Gastrocnemius medialis (tissue), 4 donors: Measurements from ENCODE around the gene CTTNBP2NL. TPM values are rescaled to one million over a fixed set of nuclear protein-coding genes. Genes with fewer than 3 reads are reported as not detected.
"Not testable (repeated sequence)": the region's sequence is repeated elsewhere in the genome, so short reads cannot be mapped to it uniquely, and the experiment has no call there.

Experiments
- ATAC-seq, 2 donors: fragments of 150-250 bp; one replicate each; pipeline ENCODE4 v1.9.1; 2016
- DNase-seq, 2 donors: peaks; one replicate each; pipeline ENCODE4 v3.0.0-alpha.2; 2019
- H3K27ac ChIP-seq, 4 donors: fragments of 200-600 bp; sonication (generic); 1 replicate in 1 of 4; 2 replicates in 3 of 4; pipeline ENCODE4 v1.5.1; 2016 to 2018; ENCODE audit warnings: mild to moderate bottlenecking in 2 of 4, moderate library complexity in 1 of 4
- H3K27me3 ChIP-seq, 3 donors: fragments of 200-600 bp; sonication (generic) in 2 of 3; 1 replicate in 1 of 3; 2 replicates in 2 of 3; pipeline versions ENCODE4 v1.5.1 to v1.6.0; 2016 to 2019; ENCODE audit warnings: mild to moderate bottlenecking in 1 of 3, moderate library complexity in 1 of 3
- H3K36me3 ChIP-seq, 2 donors: fragments of 200-600 bp; sonication (generic) in 1 of 2; one replicate each; pipeline ENCODE4 v1.5.1; 2017 to 2018
- H3K4me1 ChIP-seq, 2 donors: fragments of 200-600 bp; sonication (generic) in 1 of 2; one replicate each; pipeline ENCODE4 v1.5.1; 2016 to 2017; ENCODE audit warnings: mild to moderate bottlenecking in 2 of 2
- H3K4me3 ChIP-seq, 4 donors: fragments of 200-600 bp; sonication (generic) in 3 of 4; 1 replicate in 1 of 4; 2 replicates in 3 of 4; pipeline ENCODE4 v1.5.1; 2016 to 2019; ENCODE audit warnings: mild to moderate bottlenecking in 2 of 4
- H3K9me3 ChIP-seq, 3 donors: fragments of 200-600 bp; sonication (generic) in 2 of 3; 1 replicate in 1 of 3; 2 replicates in 2 of 3; pipeline ENCODE4 v1.5.1; 2016 to 2019
- POLR2A ChIP-seq, 2 donors: fragments of 450-650 bp; IDR thresholded peaks; one replicate each; pipeline ENCODE4 v1.6.1; 2017; ENCODE audit warnings: antibody characterized with exemption in 2 of 2, mild to moderate bottlenecking in 2 of 2, moderate library complexity in 2 of 2
- in situ Hi-C, 4 donors: fragments of 200-750 bp; cut with MboI; loops; one replicate each; pipeline versions ENCODE4 v1.15.0 to v1.8.0; 2017; ENCODE audit warnings: low sequenced_read_pairs in 4 of 4
- intact Hi-C: fragments of 100-400 bp; cut with DNase I; formaldehyde crosslinking; loops from one replicate; pipeline ENCODE4 v1.15.1; 2023; ENCODE audit warnings: low total_unique reads
- total RNA-seq, 4 donors: library from RNA; depleted of rRNA; stranded (reverse); fragments of >200 nt; gene quantifications; one replicate each; pipeline versions ENCODE4 v1.1.0 to v1.2.3, GENCODE V29; 2016
- TF ChIP-seq, protein P1 (sequence below), 5 experiments: fragments of 450-650 bp in 3 of 5; fragments of 200-600 bp in 2 of 5; sonication (generic) in 2 of 5; IDR thresholded peaks in 4 of 5; conservative IDR thresholded peaks in 1 of 5; 1 replicate in 4 of 5; 2 replicates in 1 of 5; pipeline ENCODE4 v1.5.1; 2016 to 2019; ENCODE audit warnings: antibody characterized with exemption in 5 of 5, mild to moderate bottlenecking in 3 of 5, moderate library complexity in 3 of 5

The CTTNBP2NL gene
- total RNA-seq, 4 donors from 2014 or later = 2.6 to 7.2 (median 3.9) TPM

DNA sequence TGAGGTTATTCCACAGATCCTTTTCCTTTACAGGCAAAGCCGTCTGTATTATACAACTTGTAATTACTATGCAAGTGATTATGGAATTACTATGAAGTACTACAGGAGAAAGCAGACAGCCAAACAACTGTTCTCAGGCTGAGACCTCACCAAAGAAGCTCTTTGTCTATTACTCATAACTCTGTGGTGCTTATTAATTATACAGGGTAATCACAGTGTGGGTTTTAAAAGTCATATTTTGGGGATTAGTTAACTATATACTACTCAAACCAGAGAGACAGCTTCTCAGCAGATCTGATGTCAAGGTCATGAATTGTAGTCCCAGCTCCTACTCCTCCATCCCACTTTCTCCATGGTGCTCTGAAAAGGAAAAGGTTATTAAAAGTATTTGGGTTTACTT lies 49.6 kb downstream of the CTTNBP2NL start:
- DNase-seq (no peak), ATAC-seq (no peak)
- Histone ChIP-seq H3K27me3 (no peaks in the 10 kb centered on the region), H3K36me3 (no peaks in the 10 kb centered on the region), H3K4me1 (no peaks in the 10 kb centered on the region), H3K9me3 (no peaks in the 10 kb centered on the region), H3K27ac (no peak overlapping the region), H3K4me3 (no peak overlapping the region)
- in situ Hi-C loops (no loop called here), intact Hi-C loops (no loop called here)
- TF ChIP-seq, protein P1, sequence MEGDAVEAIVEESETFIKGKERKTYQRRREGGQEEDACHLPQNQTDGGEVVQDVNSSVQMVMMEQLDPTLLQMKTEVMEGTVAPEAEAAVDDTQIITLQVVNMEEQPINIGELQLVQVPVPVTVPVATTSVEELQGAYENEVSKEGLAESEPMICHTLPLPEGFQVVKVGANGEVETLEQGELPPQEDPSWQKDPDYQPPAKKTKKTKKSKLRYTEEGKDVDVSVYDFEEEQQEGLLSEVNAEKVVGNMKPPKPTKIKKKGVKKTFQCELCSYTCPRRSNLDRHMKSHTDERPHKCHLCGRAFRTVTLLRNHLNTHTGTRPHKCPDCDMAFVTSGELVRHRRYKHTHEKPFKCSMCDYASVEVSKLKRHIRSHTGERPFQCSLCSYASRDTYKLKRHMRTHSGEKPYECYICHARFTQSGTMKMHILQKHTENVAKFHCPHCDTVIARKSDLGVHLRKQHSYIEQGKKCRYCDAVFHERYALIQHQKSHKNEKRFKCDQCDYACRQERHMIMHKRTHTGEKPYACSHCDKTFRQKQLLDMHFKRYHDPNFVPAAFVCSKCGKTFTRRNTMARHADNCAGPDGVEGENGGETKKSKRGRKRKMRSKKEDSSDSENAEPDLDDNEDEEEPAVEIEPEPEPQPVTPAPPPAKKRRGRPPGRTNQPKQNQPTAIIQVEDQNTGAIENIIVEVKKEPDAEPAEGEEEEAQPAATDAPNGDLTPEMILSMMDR (IDR thresholded peaks at IDR 0.05 in 4 of 5, conservative IDR thresholded peaks at IDR 0.05 in 1 of 5) = no peak
- TF ChIP-seq POLR2A (IDR thresholded peaks at IDR 0.05) = no peak

DNA sequence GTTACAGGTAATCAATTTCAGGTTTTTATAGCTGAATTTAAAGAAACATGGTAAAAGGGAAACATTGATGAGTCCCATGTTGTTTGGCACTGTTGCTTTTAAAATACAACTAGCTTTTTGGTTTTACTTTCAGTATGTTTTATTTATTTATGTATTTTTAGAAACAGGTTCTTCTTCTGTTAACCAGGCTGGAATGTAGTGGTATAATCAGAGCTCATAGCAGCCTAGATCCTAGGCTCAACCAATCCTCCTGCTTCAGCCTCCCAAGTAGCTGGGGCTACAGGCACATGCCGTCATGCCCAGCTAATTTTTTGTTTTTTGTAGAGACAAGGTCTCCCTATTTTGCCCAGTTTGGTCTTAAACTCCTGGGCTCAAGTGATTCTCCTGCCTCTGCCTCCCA lies 50.4 kb downstream of the CTTNBP2NL start:
- DNase-seq = no peak
- no peak for TF ChIP-seq POLR2A (IDR thresholded peaks at IDR 0.05)
- TF ChIP-seq, protein P1 (IDR thresholded peaks at IDR 0.05 in 4 of 5, conservative IDR thresholded peaks at IDR 0.05 in 1 of 5) = no peak
- intact Hi-C loops (no loop called here), in situ Hi-C loops (no loop called here)
- Histone ChIP-seq H3K36me3 (no peaks in the 10 kb centered on the region), H3K27me3 (no peaks in the 10 kb centered on the region), H3K9me3 (no peaks in the 10 kb centered on the region), H3K4me1 (no peaks in the 10 kb centered on the region), H3K4me3 (no peak overlapping the region), H3K27ac (no peak overlapping the region)
- ATAC-seq = no peak

DNA sequence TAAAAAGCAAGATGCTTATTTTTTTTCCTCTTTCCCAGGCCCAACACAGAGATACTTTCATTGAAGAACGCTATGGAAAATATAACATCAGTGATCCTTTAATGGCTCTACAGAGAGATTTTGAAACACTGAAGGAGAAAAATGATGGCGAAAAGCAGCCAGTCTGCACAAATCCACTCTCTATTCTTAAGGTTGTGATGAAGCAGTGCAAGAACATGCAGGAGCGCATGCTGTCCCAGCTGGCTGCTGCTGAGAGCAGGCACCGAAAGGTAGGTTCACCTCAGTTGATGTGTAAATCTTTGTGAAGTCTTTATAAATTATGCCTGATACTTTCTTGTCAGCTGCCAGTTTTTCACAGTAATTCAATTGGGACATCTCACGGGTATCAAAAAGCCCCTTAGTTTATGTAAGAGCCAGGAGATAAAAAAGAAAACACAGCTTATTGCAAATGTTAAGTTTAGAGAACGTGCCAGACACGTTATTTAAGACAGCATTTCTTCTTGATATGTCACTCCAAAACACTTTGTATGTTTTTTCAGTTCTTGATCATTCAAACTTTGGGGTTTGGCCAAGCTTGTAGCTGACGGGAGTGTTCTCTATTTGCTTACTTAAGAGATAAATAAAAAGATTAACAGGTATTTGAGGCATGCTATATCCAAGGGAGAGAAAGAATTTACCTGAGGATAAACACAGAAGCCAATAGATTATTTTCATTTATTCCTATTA lies 53.1 kb downstream of the CTTNBP2NL start:
- TF ChIP-seq POLR2A (IDR thresholded peaks at IDR 0.05) = no peak
- TF ChIP-seq, protein P1 (IDR thresholded peaks at IDR 0.05 in 4 of 5, conservative IDR thresholded peaks at IDR 0.05 in 1 of 5) = no peak
- H3K36me3 ChIP-seq = peaks cover 0 to 2% of the 10 kb centered on the region in 2 donors
- H3K4me1 ChIP-seq = no peaks in the 10 kb centered on the region
- intact Hi-C loops = no loop called here
- in situ Hi-C loops = no loop called here
- ATAC-seq = no peak
- no peak for DNase-seq
- no peak overlapping the region for H3K4me3 ChIP-seq
- H3K27me3 ChIP-seq = no peaks in the 10 kb centered on the region
- no peaks in the 10 kb centered on the region for H3K9me3 ChIP-seq
- H3K27ac ChIP-seq = no peak overlapping the region

DNA sequence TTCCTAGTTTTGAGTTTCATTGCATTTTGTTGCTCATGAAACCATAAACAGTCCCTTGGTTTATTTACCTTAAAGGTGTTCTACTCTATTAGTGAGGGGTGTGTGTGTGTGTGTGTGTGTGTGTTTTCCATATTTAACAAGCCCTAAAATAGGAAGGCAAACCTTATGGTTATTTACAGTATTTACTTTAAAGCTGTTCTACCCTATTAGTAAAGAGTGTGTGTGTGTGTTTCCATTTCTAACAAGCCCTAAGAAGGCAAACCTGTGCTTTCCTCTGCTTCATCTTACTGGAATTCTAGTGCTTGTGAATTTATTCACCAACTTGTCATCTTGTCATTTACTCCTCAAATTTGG lies 53.6 kb downstream of the CTTNBP2NL start:
- Histone ChIP-seq H3K4me1 (no peaks in the 10 kb centered on the region), H3K36me3 (peaks cover 0 to 7% of the 10 kb centered on the region in 2 donors), H3K9me3 (no peaks in the 10 kb centered on the region), H3K27me3 (no peaks in the 10 kb centered on the region), H3K27ac (no peak overlapping the region), H3K4me3 (no peak overlapping the region)
- ATAC-seq (no peak), DNase-seq (no peak)
- no peak for TF ChIP-seq POLR2A (IDR thresholded peaks at IDR 0.05)
- TF ChIP-seq, protein P1 (IDR thresholded peaks at IDR 0.05 in 4 of 5, conservative IDR thresholded peaks at IDR 0.05 in 1 of 5) = no peak
- intact Hi-C loops = no loop called here
- in situ Hi-C loops = no loop called here

DNA sequence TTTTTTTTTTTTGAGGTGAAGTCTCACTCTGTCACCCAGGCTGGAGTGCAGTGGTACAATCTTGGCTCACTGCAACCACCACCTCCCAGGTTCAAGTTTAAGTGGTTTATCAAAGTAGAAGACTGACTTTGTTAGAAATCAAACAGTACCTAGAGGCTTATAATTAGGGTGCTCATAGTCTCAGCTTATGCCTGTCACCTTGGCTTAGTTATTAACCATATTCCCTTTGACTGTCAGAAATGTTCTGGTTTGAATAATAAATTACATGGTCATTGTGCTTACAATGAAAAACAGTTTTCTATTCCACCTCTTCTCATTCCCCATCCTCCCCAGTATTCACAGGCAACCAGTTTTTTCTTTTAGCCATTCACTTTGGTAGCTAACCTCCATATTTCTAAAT lies 54.8 kb downstream of the CTTNBP2NL start:
- TF ChIP-seq POLR2A (IDR thresholded peaks at IDR 0.05) = no peak
- TF ChIP-seq, protein P1 (IDR thresholded peaks at IDR 0.05 in 4 of 5, conservative IDR thresholded peaks at IDR 0.05 in 1 of 5) = no peak
- ATAC-seq (no peak), DNase-seq (no peak)
- no peaks in the 10 kb centered on the region for H3K4me1 ChIP-seq
- H3K9me3 ChIP-seq = no peaks in the 10 kb centered on the region
- H3K27me3 ChIP-seq = no peaks in the 10 kb centered on the region
- no peak overlapping the region for H3K4me3 ChIP-seq
- H3K27ac ChIP-seq = no peak overlapping the region
- H3K36me3 ChIP-seq = peaks cover 3 to 12% of the 10 kb centered on the region in 2 donors
- in situ Hi-C loops = no loop called here
- intact Hi-C loops = no loop called here

DNA sequence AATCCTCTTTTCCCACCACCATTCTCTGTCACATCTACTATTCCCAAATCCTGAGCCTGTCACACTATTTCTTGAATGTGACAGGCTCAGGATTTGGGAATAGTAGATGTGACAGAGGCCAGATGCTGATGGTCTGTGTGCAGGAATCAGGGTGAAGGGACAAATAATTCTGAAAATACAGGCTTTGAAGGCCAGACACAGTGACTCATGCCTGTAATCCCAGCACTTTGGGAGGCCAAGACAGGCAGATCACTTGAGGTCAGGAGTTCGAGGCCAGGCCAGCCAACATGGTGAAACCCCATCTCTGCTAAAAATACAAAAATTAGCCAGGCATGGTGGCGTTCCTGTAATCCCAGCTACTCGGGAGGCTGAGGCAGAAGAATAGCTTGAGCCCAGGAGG lies 55.3 kb downstream of the CTTNBP2NL start:
- intact Hi-C loops, ATAC-seq, H3K4me1 ChIP-seq, H3K27me3 ChIP-seq, DNase-seq, H3K27ac ChIP-seq, H3K4me3 ChIP-seq, H3K9me3 ChIP-seq, in situ Hi-C loops: not testable (repeated sequence)
- peaks cover 3 to 17% of the 10 kb centered on the region in 2 donors for H3K36me3 ChIP-seq
